Lung (tissue), 12 donors: Measurements from ENCODE around the gene CFL2. TPM values are rescaled to one million over a fixed set of nuclear protein-coding genes. Genes with fewer than 3 reads are reported as not detected.
A peak's percentile ranks its signal among the peaks of the same experiment; 100 is the strongest.

Experiments used
- ATAC-seq: fragments of 200-7000 bp; cut with Tn5 transposase; one replicate; pipeline ENCODE4 v1.9.1; 2020; ENCODE audit warnings: moderate number of reproducible peaks; ENCODE audit not compliant: insufficient read depth, low FRiP score
- DNase-seq, 3 donors: peaks; one replicate each; pipeline ENCODE4 v3.0.0-alpha.2; 2013 to 2017
- H3K27ac ChIP-seq, 2 donors: one replicate each; pipeline ENCODE4 v1.5.1; 2013; ENCODE audit warnings: mild to moderate bottlenecking in 2 of 2, moderate library complexity in 2 of 2, control low read depth in 1 of 2, inconsistent platforms in 1 of 2, low read depth in 1 of 2, low read length in 1 of 2
- H3K27me3 ChIP-seq, 3 donors: one replicate each; pipeline ENCODE4 v1.5.1; 2013; ENCODE audit warnings: low read length in 2 of 3; ENCODE audit not compliant: control insufficient read depth in 3 of 3, insufficient read depth in 3 of 3
- H3K36me3 ChIP-seq, 4 donors: one replicate each; pipeline ENCODE4 v1.5.1; 2013; ENCODE audit warnings: low read length in 4 of 4, mild to moderate bottlenecking in 1 of 4, moderate library complexity in 1 of 4; ENCODE audit not compliant: control insufficient read depth in 4 of 4, insufficient read depth in 4 of 4
- H3K4me1 ChIP-seq, 5 donors: one replicate each; pipeline ENCODE4 v1.5.1; 2013; ENCODE audit warnings: low read length in 5 of 5, mild to moderate bottlenecking in 2 of 5, moderate library complexity in 1 of 5; ENCODE audit not compliant: control insufficient read depth in 5 of 5, insufficient read depth in 5 of 5
- H3K4me3 ChIP-seq: one replicate; pipeline ENCODE4 v1.5.1; 2013; ENCODE audit warnings: mild to moderate bottlenecking, control low read depth, moderate library complexity
- H3K9ac ChIP-seq, 2 donors: one replicate each; pipeline ENCODE4 v1.5.1; 2013; ENCODE audit warnings: low read length in 2 of 2, control low read depth in 1 of 2; ENCODE audit not compliant: insufficient read depth in 1 of 2
- H3K9me3 ChIP-seq, 4 donors: one replicate each; pipeline ENCODE4 v1.5.1; 2013; ENCODE audit warnings: low read length in 3 of 4, mild to moderate bottlenecking in 1 of 4, moderate library complexity in 1 of 4; ENCODE audit not compliant: control insufficient read depth in 4 of 4, insufficient read depth in 3 of 4
- CTCF ChIP-seq: IDR thresholded peaks from 2 replicates; pipeline ENCODE4 v1.5.1; 2012; ENCODE audit warnings: mild to moderate bottlenecking; ENCODE audit errors: control extremely low read depth, extremely low read depth
- WGBS, 2 donors: extraction: QIAGEN DNeasy Blood & Tissue Kit; methylation state at CpG; one replicate each; pipeline ENCODE4 v1.1.7; 2013; 5-methylcytosine and 5-hydroxymethylcytosine counted together
- polyA plus RNA-seq, 2 donors: library from polyadenylated mRNA; stranded (reverse); fragments of 200-250 nt; gene quantifications; one replicate each; pipeline ENCODE4 v1.2.1, GENCODE V29; 2013
- total RNA-seq, 2 donors: library from RNA; depleted of rRNA in 1 of 2; stranded (reverse); fragments of >200 nt in 1 of 2; gene quantifications; one replicate each; pipeline ENCODE4 v1.2.1, GENCODE V29; 2014 to 2021
- donor health status: control.
- donor health status: control.
- donor health status: Bipolar disorder and iron deficiency.
- donor health status: healthy.
- donor health status: DM: yes; HTN: yes; CAD: no.

CFL2 gene
- total and polyA plus RNA-seq, 4 donors, result 17.1 to 77.8 (median 33.7) TPM

- ATAC-seq, result no peak
- WGBS, 2 donors, result 67 to 83% methylated on average over 3 of the region's 3 CpGs
Observed at GRCh38 chr14:34733245-34733644, 18.9 kb upstream of the CFL2 start.

GRCh38 chr14:34732802-34733201 lies 18.4 kb upstream of the CFL2 start:
- Histone ChIP-seq H3K4me1 (no peaks in the 10 kb centered on the region), H3K27me3 (no peaks in the 10 kb centered on the region), H3K4me3 (no peak overlapping the region), H3K36me3 (no peaks in the 10 kb centered on the region), H3K9me3 (peaks cover 0 to 2% (median 0%) of the 10 kb centered on the region in 4 donors), H3K27ac (peak overlapping the region in 1 of 2 donors; percentile 7), H3K9ac (no peak overlapping the region)
- TF ChIP-seq CTCF, result no peak
- ATAC-seq (no peak), DNase-seq (no peak)
- WGBS, 2 donors, result 59 to 60% methylated on average over 4 of the region's 4 CpGs

More at GRCh38 chr14:34733245-34733644, 18.9 kb upstream of the CFL2 start:
- Histone ChIP-seq H3K9me3 (peaks cover 0 to 2% (median 0%) of the 10 kb centered on the region in 4 donors), H3K36me3 (no peaks in the 10 kb centered on the region), H3K27ac (no peak overlapping the region), H3K4me1 (no peaks in the 10 kb centered on the region), H3K9ac (no peak overlapping the region), H3K27me3 (no peaks in the 10 kb centered on the region), H3K4me3 (no peak overlapping the region)
- peak in 2 of 3 donors; percentile 26 to 37 for DNase-seq
- TF ChIP-seq CTCF, result no peak

GRCh38 chr14:34723867-34724266 lies 9.5 kb upstream of the CFL2 start:
- Histone ChIP-seq H3K36me3 (no peaks in the 10 kb centered on the region), H3K9ac (no peak overlapping the region), H3K27ac (no peak overlapping the region), H3K4me1 (peaks cover 0 to 6% (median 0%) of the 10 kb centered on the region in 5 donors), H3K9me3 (no peaks in the 10 kb centered on the region), H3K4me3 (no peak overlapping the region), H3K27me3 (no peaks in the 10 kb centered on the region)
- ATAC-seq, result no peak
- no peak for DNase-seq
- 91 to 98% methylated on average over 3 of the region's 3 CpGs for WGBS, 2 donors
- no peak for TF ChIP-seq CTCF
